HCT116 (cell line): ENCODE results near the gene PIGN. TPM values are rescaled to one million over a fixed set of nuclear protein-coding genes. Genes with fewer than 3 reads are reported as not detected.

Source experiments
- ATAC-seq: fragments of 200-7000 bp; cut with Tn5 transposase; 2 replicates; pipeline ENCODE4 v1.9.1; 2020; ENCODE audit warnings: mild to moderate bottlenecking, moderate library complexity
- BruUV-seq: library from RNA; stranded (reverse); fragments of 400-500 nt; replicated peaks from 2 replicates; lab custom pipeline; 2021; lab: Mats Ljungman, UMichigan
- CTCF ChIA-PET: fragments of 300-600 bp; sonication (Branson Sonifier 250); formaldehyde crosslinking; loops from one replicate; lab custom pipeline; 2021; ENCODE audit warnings: antibody characterized with exemption; lab: Charles Lee
- POLR2A ChIA-PET: fragments of 300-600, 350-600 bp; sonication (Branson Sonifier 250); formaldehyde crosslinking; loops from one replicate; lab custom pipeline; 2021; ENCODE audit warnings: antibody characterized with exemption; lab: Charles Lee
- RAD21 ChIA-PET, 2 experiments: fragments of 300-600 bp; sonication (Branson Sonifier 250); formaldehyde crosslinking; loops; one replicate each; lab custom pipeline; 2023; ENCODE audit warnings: low total read pairs in 2 of 2; ENCODE audit not compliant: uncharacterized antibody in 2 of 2, unreplicated experiment in 2 of 2, low non-redundant PET in 1 of 2; lab: Charles Lee
- DNase-seq: peaks from one replicate; pipeline ENCODE4 v3.0.0-alpha.2; 2010; ENCODE audit warnings: low read depth, low spot score
- H2AFZ ChIP-seq: fragments of 200-600 bp; shearing (Covaris generic), sonication (generic); 2 replicates; pipeline ENCODE4 v1.6.1; 2017; ENCODE audit warnings: low read depth, mixed run types, mixed read lengths, antibody characterized with exemption, low read length; ENCODE audit not compliant: poor library complexity, severe bottlenecking
- H3K27ac ChIP-seq: 2 replicates; pipeline ENCODE4 v1.5.1; 2012; ENCODE audit warnings: low read depth, low read length
- H3K27me3 ChIP-seq: fragments of 200-600 bp; sonication (generic); 2 replicates; pipeline ENCODE4 v1.6.1; 2016; ENCODE audit warnings: mixed run types, low read length, mixed read lengths; ENCODE audit not compliant: insufficient read depth
- H3K36me3 ChIP-seq, 2 experiments: fragments of 200-500 bp in 1 of 2; fragments of 200-600 bp in 1 of 2; sonication (Bioruptor generic) in 1 of 2; sonication (generic) in 1 of 2; 2 replicates each; pipeline versions ENCODE4 v1.5.1 to v1.6.1; 2014 to 2016; ENCODE audit warnings: low read length in 2 of 2, inconsistent platforms in 1 of 2, mixed read lengths in 1 of 2, mixed run types in 1 of 2; ENCODE audit not compliant: insufficient read depth in 2 of 2, control insufficient read depth in 1 of 2
- H3K4me1 ChIP-seq, 2 experiments: fragments of 200-600 bp in 1 of 2; sonication (generic) in 1 of 2; 2 replicates each; pipeline versions ENCODE4 v1.5.1 to v1.6.1; 2012 to 2017; ENCODE audit warnings: low read length in 2 of 2, inconsistent platforms in 1 of 2, mild to moderate bottlenecking in 1 of 2, mixed read lengths in 1 of 2, mixed run types in 1 of 2, moderate library complexity in 1 of 2; ENCODE audit not compliant: insufficient read depth in 2 of 2, control insufficient read depth in 1 of 2
- H3K4me2 ChIP-seq: fragments of 200-600 bp; sonication (generic); 2 replicates; pipeline ENCODE4 v1.6.1; 2017; ENCODE audit warnings: mixed run types, low read length, mixed read lengths
- H3K4me3 ChIP-seq, 2 experiments: fragments of 200-600 bp in 1 of 2; sonication (generic) in 1 of 2; replicated peaks in 1 of 2; 2 replicates each; pipeline ENCODE4 v1.5.1; 2011 to 2016; ENCODE audit warnings: low read length in 2 of 2, control low read depth in 1 of 2, low read depth in 1 of 2, mild to moderate bottlenecking in 1 of 2, mixed read lengths in 1 of 2, mixed run types in 1 of 2
- H3K79me2 ChIP-seq: fragments of 200-600 bp; sonication (generic); 2 replicates; pipeline ENCODE4 v1.6.1; 2017; ENCODE audit warnings: mild to moderate bottlenecking, mixed run types, low read length, moderate library complexity, mixed read lengths; ENCODE audit not compliant: insufficient read depth
- H3K9ac ChIP-seq: fragments of 200-600 bp; sonication (generic); 2 replicates; pipeline ENCODE4 v1.6.1; 2016; ENCODE audit warnings: low read length, mixed read lengths
- H3K9me2 ChIP-seq: fragments of 200-600 bp; sonication (generic), shearing (Covaris generic); 2 replicates; pipeline ENCODE4 v1.6.1; 2017; ENCODE audit warnings: mixed run types, mild to moderate bottlenecking, moderate library complexity; ENCODE audit not compliant: insufficient read depth
- H3K9me3 ChIP-seq, 2 experiments: fragments of 200-500 bp in 1 of 2; fragments of 200-600 bp in 1 of 2; sonication (Bioruptor generic) in 1 of 2; sonication (generic) in 1 of 2; 2 replicates each; pipeline ENCODE4 v1.6.1; 2014 to 2017; ENCODE audit warnings: low read length in 2 of 2, mixed read lengths in 2 of 2, inconsistent platforms in 1 of 2, low read depth in 1 of 2, mild to moderate bottlenecking in 1 of 2, mixed run types in 1 of 2, moderate library complexity in 1 of 2; ENCODE audit not compliant: control insufficient read depth in 1 of 2, insufficient read depth in 1 of 2
- H4K20me1 ChIP-seq: fragments of 200-600 bp; sonication (generic), shearing (Covaris generic); 2 replicates; pipeline ENCODE4 v1.6.1; 2017; ENCODE audit warnings: mixed run types, mild to moderate bottlenecking, moderate library complexity; ENCODE audit not compliant: insufficient read depth
- ATF3 ChIP-seq: IDR thresholded peaks from 2 replicates; pipeline ENCODE4 v1.6.1; 2012
- CEBPB ChIP-seq: IDR thresholded peaks from 2 replicates; pipeline ENCODE4 v1.6.1; 2012; ENCODE audit warnings: low read depth
- EGR1 ChIP-seq: IDR thresholded peaks from 2 replicates; pipeline ENCODE4 v1.6.1; 2012; ENCODE audit warnings: low read depth
- EZH2 ChIP-seq: fragments of 200-600 bp; sonication (generic); IDR thresholded peaks from 2 replicates; pipeline ENCODE4 v1.6.1; 2017; ENCODE audit warnings: antibody characterized with exemption, mixed run types
- EZH2phosphoT487 ChIP-seq: fragments of 200-600 bp; IDR thresholded peaks from 2 replicates; pipeline ENCODE4 v1.6.1; 2018; ENCODE audit warnings: antibody characterized with exemption, borderline replicate concordance
- POLR2A ChIP-seq: IDR thresholded peaks from 2 replicates; pipeline ENCODE4 v1.7.0; 2011; ENCODE audit warnings: borderline replicate concordance; ENCODE audit not compliant: insufficient read depth, insufficient read length; ENCODE audit errors: extremely low read depth
- POLR2AphosphoS5 ChIP-seq: IDR thresholded peaks from 2 replicates; pipeline ENCODE4 v1.6.1; 2011; ENCODE audit warnings: mild to moderate bottlenecking, low read depth, low read length, moderate library complexity
- SRF ChIP-seq: IDR thresholded peaks from 2 replicates; pipeline ENCODE4 v1.6.1; 2012; ENCODE audit warnings: low read depth
- YY1 ChIP-seq: IDR thresholded peaks from 2 replicates; pipeline ENCODE4 v1.6.1; 2011; ENCODE audit warnings: low read length, low read depth, moderate library complexity, mild to moderate bottlenecking; ENCODE audit not compliant: insufficient replicate concordance; ENCODE audit errors: extremely low read depth
- ZFX ChIP-seq: fragments of 450-650 bp; IDR thresholded peaks from 2 replicates; pipeline ENCODE4 v1.6.1; 2017
- ZNF274 ChIP-seq: fragments of 200-500 bp; sonication (Bioruptor generic); IDR thresholded peaks from 2 replicates; pipeline ENCODE4 v1.6.1; 2014; ENCODE audit warnings: mild to moderate bottlenecking, low read depth, low read length, inconsistent platforms
- intact Hi-C: fragments of 100-400 bp; cut with micrococcal nuclease; formaldehyde crosslinking; loops from 2 replicates; pipeline ENCODE4 v1.10.0; 2022
- total RNA-seq: library from RNA; stranded (reverse); gene quantifications from one replicate; pipeline ENCODE4 v1.2.1, GENCODE V29; 2021; ENCODE audit not compliant: unreplicated experiment

The PIGN gene
- total RNA-seq, 1 experiment from 2014 or later: 12.2 TPM

- Histone ChIP-seq H3K9me3 (no peaks in the 10 kb centered on the region), H3K9me2 (no peaks in the 10 kb centered on the region), H4K20me1 (no peaks in the 10 kb centered on the region), H3K27ac (no peak overlapping the region), H3K27me3 (no peaks in the 10 kb centered on the region), H3K79me2 (no peaks in the 10 kb centered on the region), H3K36me3 (no peaks in the 10 kb centered on the region), H3K9ac (no peak overlapping the region), H3K4me3 (no peak overlapping the region), H2AFZ (no peak overlapping the region), H3K4me1 (no peaks in the 10 kb centered on the region), H3K4me2 (no peak overlapping the region)
- ATAC-seq (no peak), DNase-seq (no peak)
- RAD21 ChIA-PET: no interaction called here
- BruUV-seq: no TSS peak
- intact Hi-C loops: no loop called here
- TF ChIP-seq ATF3 (no peak), EZH2 (no peak), ZFX (no peak), EGR1 (no peak), YY1 (no peak), ZNF274 (no peak), EZH2phosphoT487 (no peak), POLR2AphosphoS5 (no peak), POLR2A (no peak)
- POLR2A ChIA-PET: no interaction called here
- CTCF ChIA-PET: no interaction called here
These were observed 79.0 kb downstream of the PIGN start for GRCh38 chr18:62107881-62108280.

GRCh38 chr18:62106271-62106670, 80.6 kb downstream of the PIGN start:
- ChIA-PET RAD21 (no interaction called here), CTCF (no interaction called here), POLR2A (no interaction called here)
- H3K79me2 ChIP-seq: no peaks in the 10 kb centered on the region
- no peak overlapping the region for H3K4me2 ChIP-seq
- H3K27me3 ChIP-seq: no peaks in the 10 kb centered on the region
- no peak overlapping the region for H3K4me3 ChIP-seq
- BruUV-seq: no TSS peak
- no peaks in the 10 kb centered on the region for H3K9me2 ChIP-seq
- no peak overlapping the region for H3K27ac ChIP-seq
- H4K20me1 ChIP-seq: no peaks in the 10 kb centered on the region
- H3K9ac ChIP-seq: no peak overlapping the region
- no peak for DNase-seq
- no peaks in the 10 kb centered on the region for H3K9me3 ChIP-seq
- no peak overlapping the region for H2AFZ ChIP-seq
- no peak for ATAC-seq
- intact Hi-C loops: no loop called here
- H3K36me3 ChIP-seq: no peaks in the 10 kb centered on the region
- TF ChIP-seq CEBPB: no peak
- no peak for TF ChIP-seq SRF
- no peak for TF ChIP-seq YY1
- no peaks in the 10 kb centered on the region for H3K4me1 ChIP-seq
